HepG2 (cell line): ENCODE measurements around the gene RASIP1. TPM values are rescaled to one million over a fixed set of nuclear protein-coding genes. Genes with fewer than 3 reads are reported as not detected.
A peak's percentile ranks its signal among the peaks of the same experiment; 100 is the strongest.

ENCODE experiments used
- ADNP ChIP-seq: sonication (generic); formaldehyde crosslinking; IDR thresholded peaks from 2 replicates; pipeline ENCODE4 v1.4.0; 2020; ENCODE audit warnings: missing genetic modification reagents
- ATF1 ChIP-seq: IDR thresholded peaks from 2 replicates; pipeline ENCODE4 v1.6.1; 2016; ENCODE audit warnings: mild to moderate bottlenecking, control low read depth
- CHD2 ChIP-seq: IDR thresholded peaks from 2 replicates; pipeline ENCODE4 v1.6.1; 2011; ENCODE audit warnings: low read depth, low read length, improper control_type of control experiment
- DR1 ChIP-seq: sonication (generic); formaldehyde crosslinking; IDR thresholded peaks from 2 replicates; pipeline ENCODE4 v1.8.0; 2021; ENCODE audit warnings: mild to moderate bottlenecking, missing genetic modification reagents, inconsistent platforms
- GLI4 ChIP-seq: sonication (generic); formaldehyde crosslinking; IDR thresholded peaks from 2 replicates; pipeline ENCODE4 v1.5.1; 2020; ENCODE audit warnings: missing genetic modification reagents, mild to moderate bottlenecking, moderate library complexity, borderline replicate concordance
- HIVEP1 ChIP-seq: sonication (generic); formaldehyde crosslinking; IDR thresholded peaks from 2 replicates; pipeline ENCODE4 v1.4.0; 2020; ENCODE audit warnings: mild to moderate bottlenecking, missing genetic modification reagents
- KDM1A ChIP-seq: IDR thresholded peaks from 2 replicates; pipeline ENCODE4 v1.6.1; 2016; ENCODE audit warnings: missing compliant biosample characterization
- KDM5A ChIP-seq: fragments of 200-600 bp; sonication (generic); IDR thresholded peaks from 2 replicates; pipeline ENCODE4 v1.7.0; 2018; ENCODE audit warnings: antibody characterized with exemption, mild to moderate bottlenecking, low read length, borderline replicate concordance
- MIER3 ChIP-seq: IDR thresholded peaks from 2 replicates; pipeline ENCODE4 v1.6.1; 2016; ENCODE audit warnings: missing compliant biosample characterization, borderline replicate concordance
- NONO ChIP-seq, 2 experiments: fragments of 450-650 bp in 1 of 2; sonication (generic) in 1 of 2; formaldehyde crosslinking in 1 of 2; IDR thresholded peaks in 1 of 2; conservative IDR thresholded peaks in 1 of 2; 2 replicates each; pipeline versions ENCODE4 v1.6.1 to v1.8.0; 2017 to 2022; ENCODE audit warnings: mild to moderate bottlenecking in 1 of 2, missing genetic modification reagents in 1 of 2, moderate library complexity in 1 of 2
- PHF21A ChIP-seq: sonication (generic); formaldehyde crosslinking; IDR thresholded peaks from 2 replicates; pipeline ENCODE4 v1.5.0; 2020; ENCODE audit warnings: mild to moderate bottlenecking, missing genetic modification reagents
- PHF5A ChIP-seq: IDR thresholded peaks from one replicate; pipeline ENCODE4 v1.6.1; 2018; ENCODE audit warnings: low read depth, missing genetic modification reagents; ENCODE audit not compliant: unreplicated experiment
- SRSF1 ChIP-seq: fragments of 200-400 bp; formaldehyde crosslinking; optimal IDR thresholded peaks from 2 replicates; pipeline ENCODE3; 2017; ENCODE audit warnings: mild to moderate bottlenecking, low read depth, low read length, moderate library complexity
- TBX2 ChIP-seq: sonication (generic); formaldehyde crosslinking; IDR thresholded peaks from 2 replicates; pipeline ENCODE4 v1.5.0; 2020; ENCODE audit warnings: missing genetic modification reagents, mild to moderate bottlenecking, borderline replicate concordance
- TMF1 ChIP-seq: sonication (generic); formaldehyde crosslinking; IDR thresholded peaks from 2 replicates; pipeline ENCODE4 v1.8.1; 2022; ENCODE audit warnings: low read depth, missing genetic modification reagents
- ZBTB38 ChIP-seq: sonication (generic); formaldehyde crosslinking; IDR thresholded peaks from 2 replicates; pipeline ENCODE4 v1.5.1; 2020; ENCODE audit warnings: mild to moderate bottlenecking, missing genetic modification reagents
- ZFP37 ChIP-seq: sonication (generic); formaldehyde crosslinking; IDR thresholded peaks from 2 replicates; pipeline ENCODE4 v1.4.0; 2020; ENCODE audit warnings: missing genetic modification reagents, borderline replicate concordance
- ZMYM2 ChIP-seq: sonication (generic); formaldehyde crosslinking; IDR thresholded peaks from 2 replicates; pipeline ENCODE4 v1.8.0; 2022; ENCODE audit warnings: mild to moderate bottlenecking, missing genetic modification reagents
- ZNF30 ChIP-seq: sonication (generic); formaldehyde crosslinking; IDR thresholded peaks from 2 replicates; pipeline ENCODE4 v1.5.0; 2020; ENCODE audit warnings: mild to moderate bottlenecking, missing genetic modification reagents
- ZNF383 ChIP-seq: sonication (generic); formaldehyde crosslinking; IDR thresholded peaks from 2 replicates; pipeline ENCODE4 v1.4.0; 2020; ENCODE audit warnings: missing genetic modification reagents, mild to moderate bottlenecking, borderline replicate concordance
- ZNF550 ChIP-seq: sonication (generic); formaldehyde crosslinking; IDR thresholded peaks from 2 replicates; pipeline ENCODE4 v1.4.0; 2020; ENCODE audit warnings: mild to moderate bottlenecking, missing genetic modification reagents, borderline replicate concordance
- ZNF746 ChIP-seq: sonication (generic); formaldehyde crosslinking; IDR thresholded peaks from 2 replicates; pipeline ENCODE4 v1.8.0; 2022; ENCODE audit warnings: mild to moderate bottlenecking, missing genetic modification reagents
- polyA plus RNA-seq, 8 experiments: library from polyadenylated mRNA; depleted of rRNA in 3 of 8; stranded (reverse) in 7 of 8; unstranded in 1 of 8; fragments of >200 nt; fragmentation: Illumina TruSeq in 4 of 8; extraction: Trizol in 4 of 8; gene quantifications; 2 replicates each; pipeline versions ENCODE4 v1.2.1 to v1.2.3, GENCODE V29; 2011 to 2016; ENCODE audit warnings: low read depth in 4 of 8, missing spikeins in 1 of 8, mixed read lengths in 1 of 8; ENCODE audit not compliant: insufficient read depth in 1 of 8
- total RNA-seq, 5 experiments: library from RNA; depleted of rRNA; stranded (reverse); fragments of >200 nt; fragmentation: Illumina TruSeq; extraction: Trizol; gene quantifications; 2 replicates each; pipeline ENCODE4 v1.2.3, GENCODE V29; 2016; ENCODE audit warnings: low read depth in 1 of 5
- TF ChIP-seq, protein P1 (sequence below): sonication (generic); formaldehyde crosslinking; IDR thresholded peaks from 2 replicates; pipeline ENCODE4 v1.4.0; 2020; ENCODE audit warnings: missing genetic modification reagents, borderline replicate concordance
- TF ChIP-seq, protein P2 (sequence below): sonication (generic); formaldehyde crosslinking; IDR thresholded peaks from 2 replicates; pipeline ENCODE4 v1.5.0; 2020; ENCODE audit warnings: mild to moderate bottlenecking, missing genetic modification reagents
- TF ChIP-seq, protein P3 (sequence below): IDR thresholded peaks from 2 replicates; pipeline ENCODE4 v1.6.1; 2012; ENCODE audit warnings: low read depth, low read length, improper control_type of control experiment

Gene RASIP1
- total and polyA plus RNA-seq, 2 of the 13 experiments (the other 11 are each of a cell fraction or from before 2014, with no cell fraction given) = 0.44 to 0.58 TPM

DNA sequence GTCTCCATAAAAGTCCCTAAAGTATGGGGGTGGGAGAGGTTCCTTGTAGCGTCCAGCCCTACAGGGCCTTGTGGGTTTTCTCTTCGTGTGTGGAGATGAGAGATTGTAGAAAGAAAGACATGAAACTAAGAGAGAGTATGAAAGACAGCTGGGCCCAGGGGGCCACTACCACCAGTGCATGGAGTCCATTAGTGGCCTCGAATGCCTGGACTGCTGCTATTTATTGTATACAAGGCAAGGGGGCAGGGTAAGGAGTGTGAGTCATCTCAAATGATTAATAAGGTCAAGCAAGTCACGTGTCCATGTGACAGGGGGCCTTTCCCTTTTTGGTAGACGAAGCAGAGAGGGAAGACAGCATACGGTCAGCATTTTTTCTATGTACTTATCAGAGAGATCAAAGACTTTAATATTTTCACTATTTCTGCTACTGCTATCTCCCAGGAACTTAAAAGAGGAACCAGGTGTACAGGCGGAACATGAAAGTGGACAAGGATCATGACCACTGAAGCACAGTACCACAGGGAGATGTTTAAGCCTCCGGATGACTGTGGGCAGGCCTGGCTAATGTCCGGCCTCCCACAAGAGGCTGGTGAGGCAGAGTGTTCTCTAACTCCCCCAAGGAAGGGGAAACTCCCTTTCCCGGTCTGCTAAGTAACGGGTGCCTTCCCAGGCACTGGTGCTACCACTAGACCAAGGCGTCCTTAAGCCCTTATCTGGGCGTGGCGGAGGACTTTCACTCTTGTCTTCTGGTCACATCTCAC lies 40.4 kb upstream of the RASIP1 start (continued):
- TF ChIP-seq ADNP (CRISPR knock-in tag) (no peak), GLI4 (no peak), TBX2 (CRISPR knock-in tag) (peak; percentile 32; the same call in 1 of the 2 replicates), KDM1A (CRISPR knock-in tag) (no peak), ZNF550 (no peak), ZFP37 (CRISPR knock-in tag) (no peak), DR1 (no peak), MIER3 (CRISPR knock-in tag) (no peak), NONO (IDR thresholded peaks at IDR 0.05) (no peak), NONO (CRISPR knock-in tag; conservative IDR thresholded peaks at IDR 0.05) (no peak), KDM5A (no peak), ATF1 (CRISPR knock-in tag) (no peak), TMF1 (CRISPR knock-in tag) (no peak), SRSF1 (no peak), PHF21A (no peak), ZNF746 (no peak), CHD2 (no peak), ZNF383 (CRISPR knock-in tag) (no peak), HIVEP1 (CRISPR knock-in tag) (no peak), ZBTB38 (CRISPR knock-in tag) (no peak), ZNF30 (CRISPR knock-in tag) (no peak), ZMYM2 (CRISPR knock-in tag) (no peak), PHF5A (CRISPR knock-in tag) (peak; percentile 52)
- TF ChIP-seq, protein P1, sequence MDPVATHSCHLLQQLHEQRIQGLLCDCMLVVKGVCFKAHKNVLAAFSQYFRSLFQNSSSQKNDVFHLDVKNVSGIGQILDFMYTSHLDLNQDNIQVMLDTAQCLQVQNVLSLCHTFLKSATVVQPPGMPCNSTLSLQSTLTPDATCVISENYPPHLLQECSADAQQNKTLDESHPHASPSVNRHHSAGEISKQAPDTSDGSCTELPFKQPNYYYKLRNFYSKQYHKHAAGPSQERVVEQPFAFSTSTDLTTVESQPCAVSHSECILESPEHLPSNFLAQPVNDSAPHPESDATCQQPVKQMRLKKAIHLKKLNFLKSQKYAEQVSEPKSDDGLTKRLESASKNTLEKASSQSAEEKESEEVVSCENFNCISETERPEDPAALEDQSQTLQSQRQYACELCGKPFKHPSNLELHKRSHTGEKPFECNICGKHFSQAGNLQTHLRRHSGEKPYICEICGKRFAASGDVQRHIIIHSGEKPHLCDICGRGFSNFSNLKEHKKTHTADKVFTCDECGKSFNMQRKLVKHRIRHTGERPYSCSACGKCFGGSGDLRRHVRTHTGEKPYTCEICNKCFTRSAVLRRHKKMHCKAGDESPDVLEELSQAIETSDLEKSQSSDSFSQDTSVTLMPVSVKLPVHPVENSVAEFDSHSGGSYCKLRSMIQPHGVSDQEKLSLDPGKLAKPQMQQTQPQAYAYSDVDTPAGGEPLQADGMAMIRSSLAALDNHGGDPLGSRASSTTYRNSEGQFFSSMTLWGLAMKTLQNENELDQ (CRISPR knock-in tag) = no peak
- TF ChIP-seq, protein P2, sequence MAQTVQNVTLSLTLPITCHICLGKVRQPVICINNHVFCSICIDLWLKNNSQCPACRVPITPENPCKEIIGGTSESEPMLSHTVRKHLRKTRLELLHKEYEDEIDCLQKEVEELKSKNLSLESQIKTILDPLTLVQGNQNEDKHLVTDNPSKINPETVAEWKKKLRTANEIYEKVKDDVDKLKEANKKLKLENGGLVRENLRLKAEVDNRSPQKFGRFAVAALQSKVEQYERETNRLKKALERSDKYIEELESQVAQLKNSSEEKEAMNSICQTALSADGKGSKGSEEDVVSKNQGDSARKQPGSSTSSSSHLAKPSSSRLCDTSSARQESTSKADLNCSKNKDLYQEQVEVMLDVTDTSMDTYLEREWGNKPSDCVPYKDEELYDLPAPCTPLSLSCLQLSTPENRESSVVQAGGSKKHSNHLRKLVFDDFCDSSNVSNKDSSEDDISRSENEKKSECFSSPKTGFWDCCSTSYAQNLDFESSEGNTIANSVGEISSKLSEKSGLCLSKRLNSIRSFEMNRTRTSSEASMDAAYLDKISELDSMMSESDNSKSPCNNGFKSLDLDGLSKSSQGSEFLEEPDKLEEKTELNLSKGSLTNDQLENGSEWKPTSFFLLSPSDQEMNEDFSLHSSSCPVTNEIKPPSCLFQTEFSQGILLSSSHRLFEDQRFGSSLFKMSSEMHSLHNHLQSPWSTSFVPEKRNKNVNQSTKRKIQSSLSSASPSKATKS = no peak
- TF ChIP-seq, protein P3, sequence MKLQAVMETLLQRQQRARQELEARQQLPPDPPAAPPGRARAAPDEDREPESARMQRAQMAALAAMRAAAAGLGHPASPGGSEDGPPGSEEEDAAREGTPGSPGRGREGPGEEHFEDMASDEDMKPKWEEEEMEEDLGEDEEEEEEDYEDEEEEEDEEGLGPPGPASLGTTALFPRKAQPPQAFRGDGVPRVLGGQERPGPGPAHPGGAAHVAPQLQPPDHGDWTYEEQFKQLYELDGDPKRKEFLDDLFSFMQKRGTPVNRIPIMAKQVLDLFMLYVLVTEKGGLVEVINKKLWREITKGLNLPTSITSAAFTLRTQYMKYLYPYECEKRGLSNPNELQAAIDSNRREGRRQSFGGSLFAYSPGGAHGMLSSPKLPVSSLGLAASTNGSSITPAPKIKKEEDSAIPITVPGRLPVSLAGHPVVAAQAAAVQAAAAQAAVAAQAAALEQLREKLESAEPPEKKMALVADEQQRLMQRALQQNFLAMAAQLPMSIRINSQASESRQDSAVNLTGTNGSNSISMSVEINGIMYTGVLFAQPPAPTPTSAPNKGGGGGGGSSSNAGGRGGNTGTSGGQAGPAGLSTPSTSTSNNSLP = peak; percentile 84
